Subcutaneous adipose tissue (tissue), 4 donors: ENCODE measurements around the gene CCDC88C. TPM values are rescaled to one million over a fixed set of nuclear protein-coding genes. Genes with fewer than 3 reads are reported as not detected.

ENCODE experiments used
- CTCF ChIP-seq: fragments of 450-650 bp; IDR thresholded peaks from one replicate; pipeline ENCODE4 v1.5.1; 2016; ENCODE audit warnings: low read depth, mild to moderate bottlenecking, control low read depth, antibody characterized with exemption, moderate library complexity
- total RNA-seq, 4 donors: library from RNA; depleted of rRNA; stranded (reverse); fragments of >200 nt; gene quantifications; one replicate each; pipeline ENCODE4 v1.1.0, GENCODE V29; 2016

Gene CCDC88C
- total RNA-seq, 4 donors from 2014 or later, result 7.3 to 16.2 (median 8.8) TPM

DNA sequence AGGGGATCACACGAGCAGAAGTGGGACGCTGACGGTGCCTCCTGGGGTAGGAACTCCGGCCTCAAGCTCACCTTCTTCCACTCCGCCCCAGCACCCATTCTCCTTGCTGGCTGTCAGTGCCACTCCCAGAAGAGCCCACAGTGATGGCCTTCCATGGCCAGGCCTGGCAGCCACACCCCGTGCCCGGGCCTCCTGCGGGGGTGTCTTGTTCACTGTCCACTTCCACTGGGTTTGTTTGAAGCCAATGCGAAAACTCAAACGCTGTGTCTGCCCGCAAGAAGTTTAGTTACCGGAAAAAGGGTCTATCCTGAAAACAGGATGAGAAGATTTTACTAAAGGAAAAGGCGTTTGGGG is 38.1 kb downstream of the CCDC88C start:
- TF ChIP-seq CTCF, result no peak

DNA sequence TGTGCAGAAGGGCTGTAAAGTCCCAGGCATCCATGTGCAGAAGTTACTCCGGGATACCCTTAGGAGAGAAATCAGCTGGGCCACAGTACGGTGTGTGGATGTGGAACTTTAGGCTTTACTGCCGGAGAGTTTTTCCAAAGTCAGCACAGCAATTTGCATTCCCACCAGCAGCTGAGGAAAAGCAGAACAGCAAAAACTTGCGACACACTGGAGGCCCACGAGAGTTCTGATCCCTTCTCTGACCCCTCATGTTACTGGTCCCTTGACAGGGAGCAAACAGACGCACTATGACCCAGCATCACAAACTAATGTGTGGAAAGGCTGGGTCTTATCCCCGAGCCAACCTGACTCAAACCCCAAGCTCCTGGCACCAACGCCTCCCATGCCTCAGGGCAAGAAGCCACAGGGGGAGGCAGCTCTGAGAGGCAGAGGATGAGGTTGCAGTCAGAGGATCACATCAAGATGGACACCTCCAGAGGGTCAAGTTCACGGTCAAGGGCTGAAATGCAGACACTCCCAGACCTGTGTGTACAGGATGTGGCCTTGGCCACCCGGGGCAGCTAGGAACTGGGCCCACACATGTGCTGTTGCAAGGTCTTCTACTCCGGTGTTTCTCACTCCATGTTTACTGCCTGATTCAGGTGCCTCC is 38.6 kb downstream of the CCDC88C start:
- TF ChIP-seq CTCF, result no peak

- TF ChIP-seq CTCF, result no peak
These were observed 39.6 kb downstream of the CCDC88C start for GRCh38 chr14:91377700-91378652.

DNA sequence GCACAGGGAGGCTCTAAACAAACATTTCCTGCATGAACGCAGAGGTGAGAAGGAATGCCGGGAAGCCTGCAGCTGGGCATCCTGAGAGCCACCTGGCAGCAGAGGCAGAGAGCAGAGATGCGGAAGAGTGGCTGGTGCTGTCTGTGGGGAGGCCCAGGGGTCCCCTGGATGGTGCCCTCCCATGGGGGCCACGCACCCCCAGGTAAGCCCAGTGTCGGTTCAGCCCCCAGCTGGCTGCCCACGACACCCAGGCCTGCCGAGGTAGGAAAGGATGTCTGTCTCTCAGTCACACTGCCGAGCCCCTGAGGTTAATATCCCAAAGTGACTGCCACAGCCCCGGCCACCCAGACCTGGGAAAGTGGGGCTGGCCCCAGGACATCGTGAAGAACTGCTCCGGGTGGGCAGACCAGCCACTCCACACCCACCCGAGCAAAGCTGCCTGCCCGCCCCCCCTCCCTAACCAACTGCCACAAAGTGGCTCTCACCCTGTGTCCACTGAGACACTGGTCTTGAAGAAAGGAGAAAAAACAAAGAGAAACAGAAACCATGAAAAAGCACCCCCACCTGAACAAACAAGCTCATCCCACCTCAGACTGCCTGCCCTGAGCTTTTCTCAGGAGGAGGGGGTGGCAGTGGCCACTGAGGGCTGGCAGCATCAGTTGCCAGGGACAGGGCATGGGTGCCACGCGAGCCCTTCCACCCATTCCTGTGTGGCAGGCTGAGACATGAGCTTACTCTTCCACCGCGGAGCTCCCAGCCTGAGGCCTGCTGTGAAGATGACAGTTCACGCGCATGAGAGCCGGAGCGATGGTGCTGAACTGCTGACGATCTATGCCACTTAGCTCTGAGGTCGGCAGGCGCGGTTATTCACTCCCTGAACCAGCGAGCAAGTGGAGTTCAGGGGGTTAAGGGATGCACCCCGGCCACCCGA is 40.8 kb downstream of the CCDC88C start:
- no peak for TF ChIP-seq CTCF

DNA sequence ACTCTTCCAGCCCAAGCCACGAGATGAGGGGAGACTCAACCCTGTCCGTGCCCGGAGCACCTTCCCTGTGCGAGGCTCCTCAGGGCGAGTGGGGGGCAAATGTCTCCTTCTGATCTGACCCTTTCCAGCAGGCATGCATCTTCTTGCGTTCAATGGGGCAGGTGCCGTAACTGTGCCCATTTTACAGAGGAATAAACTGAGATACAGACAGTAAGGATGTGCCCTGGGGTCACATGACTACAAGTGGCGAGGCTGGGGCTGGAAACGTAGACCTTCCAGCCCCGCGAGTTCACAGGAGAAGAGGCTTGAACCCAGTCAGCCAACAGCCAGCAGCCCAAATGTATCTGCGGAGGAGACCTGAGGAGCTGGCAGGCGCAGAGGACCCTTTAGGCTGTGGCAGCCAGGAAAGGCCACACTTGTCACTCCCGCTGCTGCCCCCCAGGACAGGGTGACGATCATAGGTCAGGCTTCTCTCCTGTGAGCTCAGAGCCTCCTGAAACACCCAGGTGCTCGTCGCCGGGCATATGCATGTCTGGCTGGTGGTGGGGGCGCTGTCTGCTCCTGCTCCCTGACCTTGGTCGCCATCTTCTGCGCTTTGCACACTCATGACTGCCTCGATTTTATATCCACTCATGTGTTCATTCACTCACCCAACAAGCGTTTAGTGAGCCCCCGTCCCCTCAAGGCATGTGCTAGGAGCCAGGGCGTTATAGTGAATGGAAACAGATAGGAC is 41.7 kb downstream of the CCDC88C start:
- TF ChIP-seq CTCF, result no peak

GRCh38 chr14:91374879-91375702 is 42.5 kb downstream of the CCDC88C start:
- no peak for TF ChIP-seq CTCF
